PC-9 (cell line): ENCODE results near the gene NKX2-8. TPM values are rescaled to one million over a fixed set of nuclear protein-coding genes. Genes with fewer than 3 reads are reported as not detected.

Source experiments
- BruUV-seq: library from RNA; stranded (reverse); fragments of 400-500 nt; replicated peaks from 2 replicates; lab custom pipeline; 2021; lab: Mats Ljungman, UMichigan
- CTCF ChIA-PET: fragments of 300-600 bp; sonication (Branson Sonifier 250); formaldehyde crosslinking; loops from one replicate; lab custom pipeline; 2022; ENCODE audit warnings: antibody characterized with exemption; lab: Charles Lee
- POLR2A ChIA-PET: fragments of 300-600 bp; sonication (Branson Sonifier 250); formaldehyde crosslinking; loops from one replicate; lab custom pipeline; 2022; ENCODE audit warnings: antibody characterized with exemption; ENCODE audit not compliant: unreplicated experiment; lab: Charles Lee
- DNase-seq, 2 experiments: peaks; one replicate each; pipeline versions ENCODE4 v3.0.0 to v3.0.0-alpha.2; 2015 to 2022; ENCODE audit warnings: mixed read lengths in 1 of 2
- H2AFZ ChIP-seq: fragments of 200-600 bp; sonication (generic); 2 replicates; pipeline ENCODE4 v1.8.1; 2017; ENCODE audit warnings: antibody characterized with exemption
- H3F3A ChIP-seq: fragments of 200-600 bp; sonication (generic); 2 replicates; pipeline ENCODE4 v1.8.1; 2017; ENCODE audit warnings: antibody characterized with exemption, mild to moderate bottlenecking, low read depth; ENCODE audit not compliant: insufficient read depth
- H3K27ac ChIP-seq: fragments of 200-600 bp; sonication (generic); 2 replicates; pipeline ENCODE4 v1.6.1; 2016; ENCODE audit warnings: mixed run types
- H3K27me3 ChIP-seq: fragments of 200-600 bp; sonication (generic); 2 replicates; pipeline ENCODE4 v1.6.1; 2016; ENCODE audit warnings: low read depth, mixed run types; ENCODE audit not compliant: insufficient read depth
- H3K36me3 ChIP-seq: fragments of 200-600 bp; sonication (generic); 2 replicates; pipeline ENCODE4 v1.6.1; 2016; ENCODE audit warnings: low read depth, mixed run types
- H3K4me1 ChIP-seq: fragments of 200-600 bp; sonication (generic); replicated peaks from 2 replicates; pipeline ENCODE4 v1.6.1; 2016; ENCODE audit warnings: mixed run types; ENCODE audit not compliant: insufficient read depth
- H3K4me2 ChIP-seq: fragments of 200-600 bp; sonication (generic); 2 replicates; pipeline ENCODE4 v1.6.1; 2017; ENCODE audit warnings: mixed run types
- H3K4me3 ChIP-seq: fragments of 200-600 bp; sonication (generic); 2 replicates; pipeline ENCODE4 v1.6.1; 2016; ENCODE audit warnings: mixed run types
- H3K79me2 ChIP-seq: fragments of 200-600 bp; sonication (generic); 2 replicates; pipeline ENCODE4 v1.6.1; 2017; ENCODE audit warnings: low read depth, mixed run types
- H3K9me2 ChIP-seq: fragments of 200-600 bp; sonication (generic); 2 replicates; pipeline ENCODE4 v1.8.1; 2017; ENCODE audit warnings: mild to moderate bottlenecking; ENCODE audit not compliant: insufficient read depth
- H3K9me3 ChIP-seq: fragments of 200-600 bp; sonication (generic); 2 replicates; pipeline ENCODE4 v1.8.1; 2016; ENCODE audit warnings: low read depth; ENCODE audit not compliant: insufficient read depth
- H4K20me1 ChIP-seq: fragments of 200-600 bp; sonication (generic); 2 replicates; pipeline ENCODE4 v1.8.1; 2017; ENCODE audit not compliant: insufficient read depth
- CTCF ChIP-seq: fragments of 200-600 bp; sonication (generic); conservative IDR thresholded peaks from 2 replicates; pipeline ENCODE4 v1.6.1; 2017; ENCODE audit warnings: mixed run types, antibody characterized with exemption, mild to moderate bottlenecking, moderate library complexity
- EZH2 ChIP-seq: fragments of 200-600 bp; sonication (generic); IDR thresholded peaks from 2 replicates; pipeline ENCODE4 v1.8.0; 2017; ENCODE audit warnings: antibody characterized with exemption, low read depth
- intact Hi-C: fragments of 100-400 bp; cut with micrococcal nuclease; formaldehyde crosslinking; loops from one replicate; pipeline ENCODE4 v1.10.0; 2022; ENCODE audit not compliant: unreplicated experiment
- total RNA-seq: library from RNA; stranded (reverse); gene quantifications from 2 replicates; pipeline ENCODE4 v1.2.3, GENCODE V29; 2021

The NKX2-8 gene
- total RNA-seq, 1 experiment from 2014 or later: 1.1 TPM

GRCh38 chr14:36605506-36605857 lies 23.1 kb upstream of the NKX2-8 start:
- BruUV-seq: no TSS peak
- CTCF ChIA-PET: interaction anchor here (0.6 to 1.9 kb wide), 4 partner anchors 51 to 685 kb away, joined by 3 to 5 read pairs (median 4); no protein-coding TSS in a partner anchor
- no peak overlapping the region for H3K27ac ChIP-seq
- no peaks in the 10 kb centered on the region for H3F3A ChIP-seq
- no peak overlapping the region for H2AFZ ChIP-seq
- no peak overlapping the region for H3K4me3 ChIP-seq
- no peaks in the 10 kb centered on the region for H3K27me3 ChIP-seq
- H3K9me2 ChIP-seq: no peaks in the 10 kb centered on the region
- no peaks in the 10 kb centered on the region for H3K9me3 ChIP-seq
- no peak for DNase-seq
- H3K4me2 ChIP-seq: no peak overlapping the region
- H4K20me1 ChIP-seq: no peaks in the 10 kb centered on the region
- TF ChIP-seq CTCF (no peak; the same call in 1 of the 2 replicates), EZH2 (no peak)
- no peaks in the 10 kb centered on the region for H3K4me1 ChIP-seq
- intact Hi-C loops: loop anchor here (2.0 kb wide), 2 partner anchors 49 to 535 kb away; no protein-coding TSS in a partner anchor
- POLR2A ChIA-PET: no interaction called here
- H3K36me3 ChIP-seq: no peaks in the 10 kb centered on the region
- H3K79me2 ChIP-seq: no peaks in the 10 kb centered on the region

GRCh38 chr14:36604757-36605505 lies 22.5 kb upstream of the NKX2-8 start:
- intact Hi-C loops: loop anchor here (2.0 kb wide), 2 partner anchors 48 to 534 kb away; no protein-coding TSS in a partner anchor
- no TSS peak for BruUV-seq
- ChIA-PET CTCF (interaction anchor here (0.6 to 1.9 kb wide), 6 partner anchors 50 to 684 kb away, joined by 3 to 5 read pairs (median 3); no protein-coding TSS in a partner anchor), POLR2A (no interaction called here)
- Histone ChIP-seq H2AFZ (no peak overlapping the region), H3K79me2 (no peaks in the 10 kb centered on the region), H3K4me1 (no peaks in the 10 kb centered on the region), H4K20me1 (no peaks in the 10 kb centered on the region), H3K4me3 (no peak overlapping the region), H3K9me3 (no peaks in the 10 kb centered on the region), H3K27me3 (no peaks in the 10 kb centered on the region), H3F3A (no peaks in the 10 kb centered on the region), H3K36me3 (no peaks in the 10 kb centered on the region), H3K4me2 (no peak overlapping the region), H3K9me2 (no peaks in the 10 kb centered on the region), H3K27ac (no peak overlapping the region)
- peak; percentile 73 for TF ChIP-seq CTCF
- no peak for TF ChIP-seq EZH2
- peak; percentile 51 to 64 for DNase-seq

GRCh38 chr14:36600431-36600830 lies 18.0 kb upstream of the NKX2-8 start:
- Histone ChIP-seq H3K27me3 (no peaks in the 10 kb centered on the region), H3K4me3 (no peak overlapping the region), H3K4me2 (no peak overlapping the region), H3K4me1 (no peaks in the 10 kb centered on the region), H3K9me3 (no peaks in the 10 kb centered on the region), H3K9me2 (no peaks in the 10 kb centered on the region), H3K27ac (no peak overlapping the region), H3K79me2 (no peaks in the 10 kb centered on the region), H3K36me3 (no peaks in the 10 kb centered on the region), H3F3A (no peaks in the 10 kb centered on the region), H4K20me1 (no peaks in the 10 kb centered on the region), H2AFZ (no peak overlapping the region)
- DNase-seq: no peak
- intact Hi-C loops: no loop called here
- no peak for TF ChIP-seq CTCF
- ChIA-PET CTCF (no interaction called here), POLR2A (no interaction called here)
- no TSS peak for BruUV-seq
